ENCODE measurements around the gene HIP1. TPM values are rescaled to one million over a fixed set of nuclear protein-coding genes. Genes with fewer than 3 reads are reported as not detected.
"Not testable (repeated sequence)": the region's sequence is repeated elsewhere in the genome, so short reads cannot be mapped to it uniquely, and the experiment has no call there.

Gene HIP1
- total RNA-seq, 1 experiment from 2014 or later, result 10.7 TPM

DNA sequence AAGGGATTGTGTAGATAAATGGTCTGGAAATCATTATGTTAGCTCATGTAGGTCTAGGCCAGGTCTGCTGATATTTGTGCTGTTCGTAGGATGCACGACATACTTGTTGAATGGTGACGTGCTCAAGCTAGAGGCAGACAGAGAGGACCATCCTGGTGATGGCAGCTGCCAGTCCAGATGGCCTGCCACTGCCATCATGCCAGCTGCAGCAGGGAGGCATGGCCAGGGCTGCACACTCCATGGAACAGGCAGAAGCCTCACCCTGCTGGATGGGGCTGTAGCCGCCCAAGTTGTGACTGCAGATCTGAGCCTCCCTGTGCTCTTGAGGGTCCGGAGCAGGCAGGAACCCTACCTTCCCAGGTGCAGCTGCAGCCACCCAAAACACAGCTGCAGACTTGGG, 166.3 kb downstream of the HIP1 start:
- Mint-ChIP-seq H3K27ac (ENCODE audit: unreplicated experiment) (no peak overlapping the region), H3K4me1 (ENCODE audit: low read depth, unreplicated experiment) (no peaks in the 10 kb centered on the region), H3K4me3 (ENCODE audit: low read depth, unreplicated experiment) (no peak overlapping the region), H3K9me3 (ENCODE audit: low read depth, unreplicated experiment) (no peaks in the 10 kb centered on the region), H3K36me3 (ENCODE audit: insufficient read depth, unreplicated experiment) (peaks cover 3% of the 10 kb centered on the region), H3K27me3 (ENCODE audit: unreplicated experiment) (no peaks in the 10 kb centered on the region)
- BruUV-seq (replicated peaks), result no TSS peak
- TF ChIP-seq, protein P1, sequence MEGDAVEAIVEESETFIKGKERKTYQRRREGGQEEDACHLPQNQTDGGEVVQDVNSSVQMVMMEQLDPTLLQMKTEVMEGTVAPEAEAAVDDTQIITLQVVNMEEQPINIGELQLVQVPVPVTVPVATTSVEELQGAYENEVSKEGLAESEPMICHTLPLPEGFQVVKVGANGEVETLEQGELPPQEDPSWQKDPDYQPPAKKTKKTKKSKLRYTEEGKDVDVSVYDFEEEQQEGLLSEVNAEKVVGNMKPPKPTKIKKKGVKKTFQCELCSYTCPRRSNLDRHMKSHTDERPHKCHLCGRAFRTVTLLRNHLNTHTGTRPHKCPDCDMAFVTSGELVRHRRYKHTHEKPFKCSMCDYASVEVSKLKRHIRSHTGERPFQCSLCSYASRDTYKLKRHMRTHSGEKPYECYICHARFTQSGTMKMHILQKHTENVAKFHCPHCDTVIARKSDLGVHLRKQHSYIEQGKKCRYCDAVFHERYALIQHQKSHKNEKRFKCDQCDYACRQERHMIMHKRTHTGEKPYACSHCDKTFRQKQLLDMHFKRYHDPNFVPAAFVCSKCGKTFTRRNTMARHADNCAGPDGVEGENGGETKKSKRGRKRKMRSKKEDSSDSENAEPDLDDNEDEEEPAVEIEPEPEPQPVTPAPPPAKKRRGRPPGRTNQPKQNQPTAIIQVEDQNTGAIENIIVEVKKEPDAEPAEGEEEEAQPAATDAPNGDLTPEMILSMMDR (IDR thresholded peaks at IDR 0.05; ENCODE audit: unreplicated experiment), result no peak
- no peak for DNase-seq
- intact Hi-C loops (cut with micrococcal nuclease; ENCODE audit: unreplicated experiment), result no loop called here
- CTCF ChIA-PET, result no interaction called here

- TF ChIP-seq, protein P1 (IDR thresholded peaks at IDR 0.05; ENCODE audit: unreplicated experiment), result no peak
- CTCF ChIA-PET, result interaction anchor here (0.5 kb wide), 1 partner anchor 166 kb away, joined by 3 read pairs; no protein-coding TSS in a partner anchor
- intact Hi-C loops (cut with micrococcal nuclease; ENCODE audit: unreplicated experiment), result no loop called here
- H3K4me3 Mint-ChIP-seq (ENCODE audit: low read depth, unreplicated experiment), result no peak overlapping the region
- no peaks in the 10 kb centered on the region for H3K4me1 Mint-ChIP-seq (ENCODE audit: low read depth, unreplicated experiment)
- DNase-seq, result no peak
- no peaks in the 10 kb centered on the region for H3K27me3 Mint-ChIP-seq (ENCODE audit: unreplicated experiment)
- H3K27ac Mint-ChIP-seq (ENCODE audit: unreplicated experiment), result no peak overlapping the region
- H3K9me3 Mint-ChIP-seq (ENCODE audit: low read depth, unreplicated experiment), result no peaks in the 10 kb centered on the region
- peaks cover 3% of the 10 kb centered on the region for H3K36me3 Mint-ChIP-seq (ENCODE audit: insufficient read depth, unreplicated experiment)
- BruUV-seq (replicated peaks), result no TSS peak
Measured at GRCh38 chr7:75571209-75571608, 167.5 kb downstream of the HIP1 start.

- H3K36me3 Mint-ChIP-seq (ENCODE audit: insufficient read depth, unreplicated experiment); CTCF ChIA-PET; BruUV-seq (replicated peaks); H3K27me3 Mint-ChIP-seq (ENCODE audit: unreplicated experiment); H3K9me3 Mint-ChIP-seq (ENCODE audit: low read depth, unreplicated experiment); DNase-seq; H3K27ac Mint-ChIP-seq (ENCODE audit: unreplicated experiment); intact Hi-C loops (cut with micrococcal nuclease; ENCODE audit: unreplicated experiment); H3K4me3 Mint-ChIP-seq (ENCODE audit: low read depth, unreplicated experiment): not testable (repeated sequence)
- peaks cover 10% of the 10 kb centered on the region for H3K4me1 Mint-ChIP-seq (ENCODE audit: low read depth, unreplicated experiment)
Measured at GRCh38 chr7:75569629-75570282, 169.0 kb downstream of the HIP1 start.

- BruUV-seq (replicated peaks), result no TSS peak
- DNase-seq, result no peak
Measured at GRCh38 chr7:75567948-75568595, 170.7 kb downstream of the HIP1 start.

More at GRCh38 chr7:75567948-75568595, 170.7 kb downstream of the HIP1 start:
- Mint-ChIP-seq H3K27me3 (ENCODE audit: unreplicated experiment) (no peaks in the 10 kb centered on the region), H3K27ac (ENCODE audit: unreplicated experiment) (no peak overlapping the region), H3K9me3 (ENCODE audit: low read depth, unreplicated experiment) (no peaks in the 10 kb centered on the region), H3K4me3 (ENCODE audit: low read depth, unreplicated experiment) (no peak overlapping the region), H3K36me3 (ENCODE audit: insufficient read depth, unreplicated experiment) (no peaks in the 10 kb centered on the region), H3K4me1 (ENCODE audit: low read depth, unreplicated experiment) (peaks cover 10% of the 10 kb centered on the region)
- TF ChIP-seq, protein P1 (IDR thresholded peaks at IDR 0.05; ENCODE audit: unreplicated experiment), result no peak
- CTCF ChIA-PET, result no interaction called here
- intact Hi-C loops (cut with micrococcal nuclease; ENCODE audit: unreplicated experiment), result no loop called here
